WTC11 (cell line): ENCODE measurements around the gene DTX4. TPM values are rescaled to one million over a fixed set of nuclear protein-coding genes. Genes with fewer than 3 reads are reported as not detected.

Experiments
- ATAC-seq: fragments of 200-7000 bp; cut with Tn5 transposase; 2 replicates; pipeline ENCODE4 v1.10.0; 2021; ENCODE audit warnings: mild to moderate bottlenecking, moderate library complexity
- CTCF ChIA-PET: fragments of 300-600 bp; sonication (Branson Sonifier 250); formaldehyde crosslinking; loops from one replicate; lab custom pipeline; 2021; ENCODE audit warnings: antibody characterized with exemption; lab: Charles Lee
- POLR2A ChIA-PET: fragments of 350-600 bp; sonication (Branson Sonifier 250); formaldehyde crosslinking; loops from one replicate; lab custom pipeline; 2021; ENCODE audit warnings: antibody characterized with exemption; lab: Charles Lee
- DNase-seq: peaks from one replicate; pipeline ENCODE4 v3.0.0; 2021; ENCODE audit warnings: low spot score
- H3K27ac Mint-ChIP-seq: 2 replicates; pipeline ENCODE4 v1.8.0; 2021; ENCODE audit warnings: mixed read lengths
- H3K27me3 Mint-ChIP-seq: 2 replicates; pipeline ENCODE4 v1.8.0; 2021; ENCODE audit warnings: low read depth, mild to moderate bottlenecking, moderate library complexity, mixed read lengths
- H3K36me3 Mint-ChIP-seq: 2 replicates; pipeline ENCODE4 v1.8.0; 2021; ENCODE audit warnings: mixed read lengths
- H3K4me1 Mint-ChIP-seq: 2 replicates; pipeline ENCODE4 v1.8.0; 2022; ENCODE audit warnings: mixed read lengths
- H3K4me3 Mint-ChIP-seq: 2 replicates; pipeline ENCODE4 v1.8.0; 2021; ENCODE audit warnings: mild to moderate bottlenecking, moderate library complexity, mixed read lengths
- H3K9me3 Mint-ChIP-seq: 2 replicates; pipeline ENCODE4 v1.8.0; 2021; ENCODE audit warnings: mixed read lengths
- ATF1 ChIP-seq: sonication (generic); formaldehyde crosslinking; IDR thresholded peaks from 2 replicates; pipeline ENCODE4 v1.8.1; 2023; ENCODE audit warnings: mild to moderate bottlenecking, moderate library complexity, missing genetic modification reagents
- CBFB ChIP-seq: sonication (generic); formaldehyde crosslinking; IDR thresholded peaks from 2 replicates; pipeline ENCODE4 v1.8.1; 2022; ENCODE audit warnings: mild to moderate bottlenecking, low read depth, missing genetic modification reagents
- ETV6 ChIP-seq: sonication (generic); formaldehyde crosslinking; IDR thresholded peaks from 2 replicates; pipeline ENCODE4 v1.8.1; 2022; ENCODE audit warnings: mild to moderate bottlenecking, missing genetic modification reagents
- FOXK1 ChIP-seq: sonication (generic); formaldehyde crosslinking; IDR thresholded peaks from 2 replicates; pipeline ENCODE4 v1.8.0; 2022; ENCODE audit warnings: mild to moderate bottlenecking, moderate library complexity, missing genetic modification reagents
- FOXP4 ChIP-seq: sonication (generic); formaldehyde crosslinking; IDR thresholded peaks from 2 replicates; pipeline ENCODE4 v1.8.0; 2022; ENCODE audit warnings: mild to moderate bottlenecking, missing genetic modification reagents
- GTF2I ChIP-seq: fragments of 250-450 bp; sonication (Bioruptor Pico); conservative IDR thresholded peaks from 2 replicates; pipeline ENCODE4 v1.4.0; 2021; ENCODE audit warnings: mild to moderate bottlenecking
- NFATC4 ChIP-seq: fragments of 250-450 bp; sonication (Bioruptor Pico); IDR thresholded peaks from 2 replicates; pipeline ENCODE4 v1.9.0; 2021; ENCODE audit warnings: mild to moderate bottlenecking
- NR3C1 ChIP-seq: sonication (generic); formaldehyde crosslinking; conservative IDR thresholded peaks from 2 replicates; pipeline ENCODE4 v1.8.1; 2023; ENCODE audit warnings: low read depth, mild to moderate bottlenecking, missing genetic modification reagents
- OVOL2 ChIP-seq: fragments of 250-450 bp; sonication (Bioruptor Pico); IDR thresholded peaks from 2 replicates; pipeline ENCODE4 v1.9.0; 2021; ENCODE audit warnings: mild to moderate bottlenecking, borderline replicate concordance
- RORB ChIP-seq: fragments of 250-450 bp; sonication (Bioruptor Pico); IDR thresholded peaks from 2 replicates; pipeline ENCODE4 v1.9.0; 2021; ENCODE audit warnings: mild to moderate bottlenecking
- SOX15 ChIP-seq: fragments of 250-450 bp; sonication (Bioruptor Pico); IDR thresholded peaks from 2 replicates; pipeline ENCODE4 v1.9.0; 2021; ENCODE audit warnings: mild to moderate bottlenecking
- TCF7 ChIP-seq: sonication (generic); formaldehyde crosslinking; IDR thresholded peaks from 2 replicates; pipeline ENCODE4 v1.8.0; 2022; ENCODE audit warnings: mild to moderate bottlenecking, low read depth, missing genetic modification reagents, moderate library complexity
- TEAD4 ChIP-seq: sonication (generic); formaldehyde crosslinking; IDR thresholded peaks from 2 replicates; pipeline ENCODE4 v1.8.0; 2022; ENCODE audit warnings: mild to moderate bottlenecking, missing genetic modification reagents
- ZNF281 ChIP-seq: sonication (generic); formaldehyde crosslinking; IDR thresholded peaks from 2 replicates; pipeline ENCODE4 v1.8.0; 2023; ENCODE audit warnings: mild to moderate bottlenecking, missing genetic modification reagents
- ZNF423 ChIP-seq: fragments of 250-450 bp; sonication (Bioruptor Pico); IDR thresholded peaks from 2 replicates; pipeline ENCODE4 v2.1.2; 2022; ENCODE audit warnings: mild to moderate bottlenecking, moderate library complexity
- ZNF512 ChIP-seq: sonication (generic); formaldehyde crosslinking; IDR thresholded peaks from 2 replicates; pipeline ENCODE4 v1.8.1; 2022; ENCODE audit warnings: missing genetic modification reagents, borderline replicate concordance
- ZNF532 ChIP-seq: fragments of 250-450 bp; sonication (Bioruptor Pico); IDR thresholded peaks from 2 replicates; pipeline ENCODE4 v1.9.0; 2021; ENCODE audit warnings: mild to moderate bottlenecking, borderline replicate concordance
- total RNA-seq: library from RNA; stranded (reverse); gene quantifications from 3 replicates; pipeline ENCODE4 v1.2.3, GENCODE V29; 2021
- TF ChIP-seq, protein P1 (sequence below): sonication (generic); formaldehyde crosslinking; IDR thresholded peaks from 2 replicates; pipeline ENCODE4 v1.8.1; 2023; ENCODE audit warnings: mild to moderate bottlenecking, missing genetic modification reagents, moderate library complexity

DTX4 gene
- total RNA-seq, 1 experiment from 2014 or later = 15.5 TPM

DNA sequence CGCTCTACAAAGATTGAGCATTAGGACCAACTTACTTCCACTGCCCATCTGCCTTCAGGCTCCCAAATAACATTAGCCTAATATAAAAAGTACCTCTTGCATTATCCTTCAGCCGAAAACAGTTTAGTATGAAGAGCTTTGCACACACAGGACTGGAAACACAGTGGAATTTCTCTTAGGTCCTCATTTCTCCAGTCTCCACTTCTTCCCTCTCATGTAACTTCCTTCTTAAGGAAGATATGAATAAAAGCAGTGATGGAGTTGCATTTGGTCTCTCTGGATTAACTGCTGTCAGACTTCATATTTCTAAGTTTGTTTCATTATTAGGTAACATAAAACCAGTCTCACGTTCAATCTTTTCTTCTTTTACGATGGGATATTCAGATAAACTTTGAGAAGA, 46.4 kb downstream of the DTX4 start:
- Mint-ChIP-seq H3K4me3 (no peak overlapping the region), H3K36me3 (no peaks in the 10 kb centered on the region), H3K27me3 (no peaks in the 10 kb centered on the region; the same call in 1 of the 2 replicates), H3K9me3 (no peaks in the 10 kb centered on the region), H3K4me1 (no peaks in the 10 kb centered on the region), H3K27ac (no peak overlapping the region)
- POLR2A ChIA-PET = no interaction called here
- no peak for TF ChIP-seq ZNF423 (CRISPR knock-in tag)
- TF ChIP-seq OVOL2 = no peak
- no peak for TF ChIP-seq FOXK1
- TF ChIP-seq CBFB (CRISPR knock-in tag) = no peak
- no peak for TF ChIP-seq NR3C1 (CRISPR knock-in tag)
- no peak for TF ChIP-seq FOXP4 (CRISPR knock-in tag)
- TF ChIP-seq, protein P1, sequence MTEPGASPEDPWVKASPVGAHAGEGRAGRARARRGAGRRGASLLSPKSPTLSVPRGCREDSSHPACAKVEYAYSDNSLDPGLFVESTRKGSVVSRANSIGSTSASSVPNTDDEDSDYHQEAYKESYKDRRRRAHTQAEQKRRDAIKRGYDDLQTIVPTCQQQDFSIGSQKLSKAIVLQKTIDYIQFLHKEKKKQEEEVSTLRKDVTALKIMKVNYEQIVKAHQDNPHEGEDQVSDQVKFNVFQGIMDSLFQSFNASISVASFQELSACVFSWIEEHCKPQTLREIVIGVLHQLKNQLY = no peak
- no peak for TF ChIP-seq GTF2I (CRISPR knock-in tag)
- no peak for TF ChIP-seq TEAD4 (CRISPR knock-in tag)
- TF ChIP-seq NFATC4 (CRISPR knock-in tag) = no peak
- TF ChIP-seq ATF1 (CRISPR knock-in tag) = no peak
- TF ChIP-seq ETV6 (CRISPR knock-in tag) = no peak
- no peak for TF ChIP-seq ZNF512 (CRISPR knock-in tag)
- no peak for TF ChIP-seq RORB (CRISPR knock-in tag)
- TF ChIP-seq ZNF532 (CRISPR knock-in tag) = no peak
- no peak for TF ChIP-seq TCF7 (CRISPR knock-in tag)
- no peak for TF ChIP-seq SOX15 (CRISPR knock-in tag)
- no peak for TF ChIP-seq ZNF281 (CRISPR knock-in tag)
- DNase-seq (no peak), ATAC-seq (no peak)
- CTCF ChIA-PET = no interaction called here
